Spinal cord (tissue), 10 donors: Measurements from ENCODE around the gene FXYD3. TPM values are rescaled to one million over a fixed set of nuclear protein-coding genes. Genes with fewer than 3 reads are reported as not detected.

Source experiments
- DNase-seq, 6 donors: peaks; one replicate each; pipeline versions ENCODE4 v3.0.0 to v3.0.0-alpha.2; 2013 to 2015; ENCODE audit warnings: low spot score in 6 of 6, low read depth in 4 of 6
- H3K27ac ChIP-seq: one replicate; pipeline ENCODE4 v1.5.1; 2013; ENCODE audit warnings: low read depth, low read length, control low read depth
- H3K27me3 ChIP-seq: one replicate; pipeline ENCODE4 v1.6.1; 2013; ENCODE audit warnings: low read length; ENCODE audit not compliant: control insufficient read depth, insufficient read depth
- H3K36me3 ChIP-seq: one replicate; pipeline ENCODE4 v1.6.1; 2013; ENCODE audit warnings: low read length; ENCODE audit not compliant: control insufficient read depth, insufficient read depth
- H3K4me1 ChIP-seq: one replicate; pipeline ENCODE4 v1.6.1; 2013; ENCODE audit warnings: low read length; ENCODE audit not compliant: control insufficient read depth, insufficient read depth
- H3K4me3 ChIP-seq: one replicate; pipeline ENCODE4 v1.5.1; 2013; ENCODE audit warnings: low read depth, low read length, control low read depth
- H3K9me3 ChIP-seq: one replicate; pipeline ENCODE4 v1.6.1; 2013; ENCODE audit warnings: low read length; ENCODE audit not compliant: control insufficient read depth, insufficient read depth
- WGBS: methylation state at CpG from one replicate; pipeline ENCODE4 v1.1.5; 2013; ENCODE audit warnings: missing lambda C conversion rate; ENCODE audit not compliant: insufficient coverage; 5-methylcytosine and 5-hydroxymethylcytosine counted together
- polyA plus RNA-seq, 2 donors: library from polyadenylated mRNA; unstranded; fragments of 120-200 nt; gene quantifications; one replicate each; pipeline ENCODE4 v1.2.1, GENCODE V29; 2013; ENCODE audit not compliant: insufficient read length in 2 of 2
- total RNA-seq, 2 donors: library from RNA; depleted of rRNA in 1 of 2; stranded (reverse); fragments of 120-200 nt in 1 of 2; fragments of >200 nt in 1 of 2; gene quantifications; one replicate each; pipeline versions ENCODE4 v1.2.3 to v1.2.4, GENCODE V29; 2013 to 2014
- donor health status: healthy.

The FXYD3 gene
- total and polyA plus RNA-seq, 4 donors: 0.40 to 2.6 (median 1.1) TPM

DNA sequence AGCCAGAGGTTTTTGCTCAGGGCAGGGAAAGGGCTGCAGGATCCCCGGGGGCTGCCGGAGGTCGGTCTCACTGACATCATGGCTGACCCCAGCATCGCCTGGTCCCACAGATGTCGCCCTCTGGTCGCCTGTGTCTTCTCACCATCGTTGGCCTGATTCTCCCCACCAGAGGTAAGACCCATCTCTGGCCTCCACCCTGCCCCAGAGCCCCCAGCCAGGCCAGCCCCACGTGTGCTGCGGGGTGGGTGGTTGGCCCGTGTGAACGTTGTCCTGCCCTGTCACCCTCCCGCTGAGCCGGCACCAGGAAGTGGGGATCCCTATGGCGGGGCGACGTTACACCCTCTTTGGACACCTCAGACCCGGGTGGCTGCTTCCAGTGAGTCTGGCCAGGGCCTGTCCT is 39.8 kb downstream of the FXYD3 start:
- Histone ChIP-seq H3K4me3 (peak overlapping the region; percentile 45), H3K4me1 (peaks cover 20% of the 10 kb centered on the region), H3K9me3 (no peaks in the 10 kb centered on the region), H3K27me3 (peaks cover 38% of the 10 kb centered on the region), H3K27ac (no peak overlapping the region), H3K36me3 (peaks cover 22% of the 10 kb centered on the region)
- DNase-seq: no peak
- 34% methylated on average over 17 of the region's 17 CpGs for WGBS

DNA sequence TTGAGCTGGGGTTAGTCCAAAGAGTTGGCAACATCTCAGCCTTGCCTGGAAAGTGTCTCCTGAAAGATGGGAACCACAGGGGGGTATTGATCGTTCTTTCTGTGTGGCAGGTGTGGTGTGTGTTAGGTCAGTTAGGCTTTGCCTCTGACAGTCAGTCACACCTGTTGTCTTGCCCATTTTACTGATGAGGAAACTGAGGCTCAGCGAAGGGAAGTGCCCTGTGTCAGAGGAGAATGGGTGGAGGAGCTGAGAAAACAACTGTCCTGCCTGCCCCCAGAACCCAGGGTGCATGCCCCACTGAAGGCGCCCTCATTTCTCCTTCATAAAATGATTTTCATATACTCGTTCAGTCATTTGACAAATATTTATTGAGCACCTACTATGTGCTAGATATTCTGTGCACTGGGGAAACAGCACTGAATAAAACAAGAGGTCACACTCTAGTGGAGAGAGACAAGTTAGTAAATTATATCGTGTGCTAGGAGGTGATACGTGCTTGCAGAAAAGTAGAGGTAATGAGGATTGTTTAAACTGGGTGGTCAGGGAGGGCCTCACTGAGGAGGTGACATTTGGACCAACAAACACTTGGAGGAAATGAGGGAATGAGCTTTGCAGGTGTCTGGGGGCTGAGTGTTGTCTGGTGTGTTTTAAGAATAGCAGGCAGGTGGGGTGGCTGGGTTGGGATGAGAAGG is 40.5 kb downstream of the FXYD3 start:
- Histone ChIP-seq H3K27me3 (peaks cover 38% of the 10 kb centered on the region), H3K36me3 (peaks cover 16% of the 10 kb centered on the region), H3K9me3 (no peaks in the 10 kb centered on the region), H3K4me1 (peaks cover 20% of the 10 kb centered on the region), H3K4me3 (no peak overlapping the region), H3K27ac (no peak overlapping the region)
- no peak for DNase-seq
- WGBS: 86% methylated on average over 6 of the region's 6 CpGs

DNA sequence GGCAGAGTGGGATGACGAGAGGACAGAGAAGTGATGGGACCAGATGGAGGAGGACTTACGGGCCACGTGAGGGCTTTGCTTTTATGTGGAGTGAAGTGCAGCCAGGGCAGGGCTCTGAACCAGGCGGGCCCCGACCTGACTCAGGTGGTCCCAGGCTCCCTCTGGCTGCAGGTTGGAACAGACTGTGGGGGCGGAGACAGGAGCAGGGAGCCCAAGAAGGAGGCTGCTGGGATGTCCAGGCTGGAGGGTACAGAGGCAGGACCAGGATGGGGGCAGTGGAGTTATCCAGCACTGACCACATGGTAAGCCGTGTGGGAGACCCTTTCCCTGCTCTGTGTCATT is 41.0 kb downstream of the FXYD3 start:
- no peak overlapping the region for H3K4me3 ChIP-seq
- H3K9me3 ChIP-seq: no peaks in the 10 kb centered on the region
- WGBS: 66% methylated on average over 6 of the region's 7 CpGs
- peaks cover 20% of the 10 kb centered on the region for H3K4me1 ChIP-seq
- DNase-seq: no peak
- H3K36me3 ChIP-seq: peaks cover 11% of the 10 kb centered on the region
- peaks cover 38% of the 10 kb centered on the region for H3K27me3 ChIP-seq
- no peak overlapping the region for H3K27ac ChIP-seq

DNA sequence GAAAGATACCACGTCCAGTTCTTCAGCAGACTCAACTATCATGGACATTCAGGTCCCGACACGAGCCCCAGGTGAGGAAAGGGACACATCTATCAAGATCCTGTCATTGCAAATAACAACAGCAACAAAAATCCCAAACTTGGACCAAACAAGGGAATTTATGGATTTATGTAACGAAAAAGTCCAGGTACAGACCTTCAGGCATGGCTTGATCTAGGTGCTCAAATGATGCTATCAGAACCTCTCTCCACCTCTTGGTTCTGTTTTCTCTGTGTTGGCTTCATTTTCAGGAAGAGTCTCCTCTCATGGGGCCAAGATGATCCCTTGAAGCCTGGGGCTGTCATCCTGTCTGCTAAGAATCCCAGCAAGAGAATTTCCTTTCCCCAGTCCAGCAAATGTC is 41.8 kb downstream of the FXYD3 start:
- peaks cover 38% of the 10 kb centered on the region for H3K27me3 ChIP-seq
- H3K4me1 ChIP-seq: peaks cover 20% of the 10 kb centered on the region
- no peaks in the 10 kb centered on the region for H3K9me3 ChIP-seq
- no peak overlapping the region for H3K27ac ChIP-seq
- H3K4me3 ChIP-seq: no peak overlapping the region
- H3K36me3 ChIP-seq: peaks cover 10% of the 10 kb centered on the region
- DNase-seq: no peak
- WGBS: no CpG with 5 or more reads among the region's 4 CpGs

DNA sequence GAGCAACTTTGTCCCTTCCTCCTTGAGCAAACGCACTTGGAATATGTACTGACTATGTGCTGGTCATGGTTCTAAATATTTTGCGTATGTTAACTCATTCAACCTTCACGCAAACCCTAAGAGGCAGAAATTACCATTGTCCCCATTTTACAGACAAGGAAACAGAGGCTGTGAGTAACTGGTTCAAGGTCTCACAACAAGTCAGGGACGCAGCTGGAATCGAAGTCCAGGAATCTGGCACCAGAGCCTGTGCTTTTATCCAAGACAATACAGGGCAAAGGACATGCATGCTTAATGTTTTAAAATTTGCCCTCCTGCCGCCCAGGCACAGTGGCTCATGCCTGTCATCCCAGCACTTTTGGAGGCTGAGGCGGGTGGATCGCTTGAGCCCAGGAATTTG is 44.0 kb downstream of the FXYD3 start:
- Histone ChIP-seq H3K36me3 (peaks cover 5% of the 10 kb centered on the region), H3K4me3 (no peak overlapping the region), H3K27ac (no peak overlapping the region), H3K9me3 (no peaks in the 10 kb centered on the region), H3K4me1 (peaks cover 6% of the 10 kb centered on the region), H3K27me3 (peaks cover 18% of the 10 kb centered on the region)
- WGBS: 82% methylated on average over 3 of the region's 8 CpGs
- no peak for DNase-seq

DNA sequence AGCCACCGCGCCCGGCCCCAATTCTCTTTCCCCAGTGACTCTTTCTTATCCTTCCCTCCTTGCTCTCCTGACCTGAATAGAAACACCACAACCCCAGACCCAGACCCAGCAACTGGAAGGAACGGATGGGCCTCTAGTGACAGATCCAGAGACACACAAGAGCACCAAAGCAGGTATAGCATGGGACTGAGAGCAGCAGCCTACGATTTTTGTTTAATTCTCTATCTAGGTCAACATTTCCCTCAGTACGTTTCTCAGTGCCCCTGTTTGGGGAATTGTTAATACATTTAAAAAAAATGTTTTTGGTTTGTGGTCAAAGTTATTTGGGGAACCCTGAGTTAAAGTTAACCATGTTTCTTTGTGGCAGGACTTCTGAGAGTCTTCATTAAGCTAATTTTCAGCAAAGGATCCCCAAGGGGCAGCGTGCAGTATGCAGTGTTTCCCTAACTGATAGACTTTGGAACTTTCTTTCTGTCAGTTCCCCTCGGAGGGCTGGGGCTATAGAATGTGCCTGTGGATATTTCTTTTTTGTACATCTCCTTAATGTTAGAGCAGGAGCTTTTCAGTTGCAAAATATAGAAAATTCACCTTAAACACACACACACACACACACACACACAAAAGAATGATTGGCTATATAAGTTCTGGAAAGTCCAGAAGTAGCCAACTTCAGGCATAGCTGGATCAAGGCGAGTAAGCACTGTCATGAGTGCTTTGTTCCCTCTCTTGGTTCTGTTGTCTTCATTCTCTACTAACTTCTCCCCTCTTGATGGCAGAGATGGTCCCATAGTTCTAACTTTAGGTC is 45.2 kb downstream of the FXYD3 start:
- Histone ChIP-seq H3K27ac (no peak overlapping the region), H3K9me3 (no peaks in the 10 kb centered on the region), H3K4me3 (no peak overlapping the region), H3K27me3 (peaks cover 5% of the 10 kb centered on the region), H3K36me3 (no peaks in the 10 kb centered on the region), H3K4me1 (no peaks in the 10 kb centered on the region)
- 92% methylated on average over 3 of the region's 9 CpGs for WGBS
- DNase-seq: no peak

DNA sequence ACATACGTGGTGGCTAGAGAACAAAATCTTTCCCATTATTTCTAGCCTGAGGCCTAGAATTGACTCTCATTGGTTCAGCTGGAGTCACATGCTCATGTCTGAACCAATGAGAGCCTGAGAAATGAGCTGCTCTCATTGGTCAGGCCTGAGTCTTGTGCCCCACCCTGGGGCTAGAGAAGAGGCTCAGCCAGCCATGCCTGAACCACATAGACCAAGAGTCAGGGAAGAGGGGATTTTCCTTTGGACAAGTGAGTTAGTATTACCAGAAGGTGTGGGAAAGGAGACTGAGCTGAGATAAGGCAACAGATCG is 45.8 kb downstream of the FXYD3 start:
- peaks cover 3% of the 10 kb centered on the region for H3K27me3 ChIP-seq
- H3K4me1 ChIP-seq: no peaks in the 10 kb centered on the region
- no peaks in the 10 kb centered on the region for H3K9me3 ChIP-seq
- WGBS: 90% methylated on average over 2 of the region's 2 CpGs
- DNase-seq: no peak
- H3K36me3 ChIP-seq: no peaks in the 10 kb centered on the region
- H3K27ac ChIP-seq: no peak overlapping the region
- H3K4me3 ChIP-seq: no peak overlapping the region

DNA sequence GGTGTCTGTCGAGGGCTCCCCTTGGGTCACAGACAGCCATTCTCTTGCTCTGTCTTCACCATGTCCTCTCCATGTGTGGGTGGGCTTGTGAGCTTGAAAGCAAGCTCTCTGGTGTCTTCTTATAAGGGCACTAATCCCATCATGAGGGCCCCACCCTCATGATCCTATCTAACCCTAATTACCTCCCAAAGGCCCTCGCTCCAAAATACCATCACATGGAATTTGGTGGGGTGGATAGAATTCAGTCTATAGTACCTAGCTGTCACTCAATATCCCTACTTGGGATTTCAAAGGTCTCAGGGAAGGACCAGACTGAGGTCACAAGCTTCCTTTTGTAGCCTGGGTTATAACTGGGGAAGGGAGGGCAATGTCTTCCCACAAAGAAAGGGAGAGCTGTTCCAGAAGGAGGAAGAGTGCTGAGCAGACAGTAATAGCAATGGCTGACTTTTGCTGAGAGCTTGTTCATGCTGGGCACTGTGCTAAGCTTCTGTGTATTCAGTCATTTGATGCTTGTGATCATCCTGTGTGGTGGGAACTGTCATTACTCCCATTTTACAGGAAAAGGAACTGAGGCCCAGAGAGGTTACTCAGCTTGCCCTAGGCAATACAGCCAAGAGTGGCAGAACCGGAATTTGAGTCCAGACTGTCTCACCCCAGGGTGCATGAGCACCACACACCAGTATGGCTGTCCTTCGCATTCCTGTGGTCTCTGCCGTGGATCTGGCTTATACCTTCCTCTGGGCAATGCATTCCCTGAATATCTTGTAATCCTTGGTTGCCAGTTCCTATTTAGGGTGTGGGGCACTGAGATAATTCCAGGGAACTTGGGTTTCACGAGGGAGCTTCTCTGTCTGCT is 47.1 kb downstream of the FXYD3 start:
- Histone ChIP-seq H3K4me3 (no peak overlapping the region), H3K36me3 (no peaks in the 10 kb centered on the region), H3K9me3 (no peaks in the 10 kb centered on the region), H3K4me1 (no peaks in the 10 kb centered on the region), H3K27ac (no peak overlapping the region), H3K27me3 (no peaks in the 10 kb centered on the region)
- no peak for DNase-seq
- 78% methylated on average over 4 of the region's 6 CpGs for WGBS

DNA sequence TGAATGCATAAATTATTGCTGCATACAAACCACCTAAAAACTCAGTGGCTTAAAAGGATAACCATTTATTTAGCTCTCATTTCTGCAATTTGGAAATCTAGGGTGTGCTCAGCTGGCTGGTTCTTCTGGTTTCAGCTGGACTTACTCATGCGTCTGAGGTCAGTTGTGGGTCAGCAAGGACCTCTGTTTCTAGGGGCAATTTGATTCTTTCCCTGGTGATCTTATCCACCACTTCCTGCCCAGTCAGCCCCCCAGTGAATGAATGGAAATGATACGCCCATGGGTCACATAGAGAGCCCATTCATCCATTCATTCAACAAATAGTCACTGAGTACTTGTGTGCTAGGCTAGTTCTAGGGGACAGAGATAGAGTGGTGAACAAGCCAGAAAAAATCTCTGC is 48.8 kb downstream of the FXYD3 start:
- H3K27ac ChIP-seq: no peak overlapping the region
- no peaks in the 10 kb centered on the region for H3K4me1 ChIP-seq
- H3K9me3 ChIP-seq: no peaks in the 10 kb centered on the region
- no peak for DNase-seq
- WGBS: no CpG with 5 or more reads among the region's 2 CpGs
- H3K36me3 ChIP-seq: no peaks in the 10 kb centered on the region
- no peak overlapping the region for H3K4me3 ChIP-seq
- H3K27me3 ChIP-seq: no peaks in the 10 kb centered on the region
